ENCODE measurements around the gene MIS12. TPM values are rescaled to one million over a fixed set of nuclear protein-coding genes. Genes with fewer than 3 reads are reported as not detected.

Gene MIS12
- total RNA-seq, 1 experiment from 2014 or later = 22.6 TPM

- H3K27ac Mint-ChIP-seq = no peak overlapping the region
Observed at GRCh38 chr17:5509482-5509881, 23.1 kb downstream of the MIS12 start.

More at GRCh38 chr17:5509482-5509881, 23.1 kb downstream of the MIS12 start:
- ATAC-seq = no peak
- Mint-ChIP-seq H3K9me3 (no peaks in the 10 kb centered on the region), H3K27me3 (ENCODE audit: low read depth) (peaks cover 6% of the 10 kb centered on the region), H3K36me3 (no peaks in the 10 kb centered on the region), H3K4me1 (peaks cover 7% of the 10 kb centered on the region), H3K4me3 (no peak overlapping the region)
- CTCF ChIA-PET = no interaction called here
- POLR2A ChIA-PET = no interaction called here
- TF ChIP-seq MXD4 (CRISPR knock-in tag; IDR thresholded peaks at IDR 0.05; ENCODE audit: borderline replicate concordance) (no peak), HMGA2 (CRISPR knock-in tag; IDR thresholded peaks at IDR 0.05) (no peak), ATF2 (CRISPR knock-in tag; IDR thresholded peaks at IDR 0.05; ENCODE audit: borderline replicate concordance, low read depth) (no peak), TP53 (CRISPR knock-in tag; IDR thresholded peaks at IDR 0.05) (no peak), SOX15 (CRISPR knock-in tag; IDR thresholded peaks at IDR 0.05) (no peak), FOXP1 (CRISPR knock-in tag; IDR thresholded peaks at IDR 0.05; ENCODE audit: borderline replicate concordance) (no peak), ZNF512 (CRISPR knock-in tag; IDR thresholded peaks at IDR 0.05; ENCODE audit: borderline replicate concordance) (no peak), ZNF121 (CRISPR knock-in tag; IDR thresholded peaks at IDR 0.05) (no peak), NR3C1 (CRISPR knock-in tag; conservative IDR thresholded peaks at IDR 0.05; ENCODE audit: low read depth) (no peak), OVOL2 (CRISPR knock-in tag; IDR thresholded peaks at IDR 0.05; ENCODE audit: borderline replicate concordance) (no peak), CTCF (IDR thresholded peaks at IDR 0.05) (no peak), CDX4 (CRISPR knock-in tag; IDR thresholded peaks at IDR 0.05; ENCODE audit: borderline replicate concordance) (no peak), EMX1 (CRISPR knock-in tag; IDR thresholded peaks at IDR 0.05) (no peak), ZMAT4 (CRISPR knock-in tag; IDR thresholded peaks at IDR 0.05) (no peak), JAZF1 (CRISPR knock-in tag; IDR thresholded peaks at IDR 0.05) (no peak), IRF2 (CRISPR knock-in tag; IDR thresholded peaks at IDR 0.05; ENCODE audit: borderline replicate concordance, low read depth) (no peak), ELF4 (CRISPR knock-in tag; IDR thresholded peaks at IDR 0.05; ENCODE audit: low read depth) (no peak), PREB (CRISPR knock-in tag; IDR thresholded peaks at IDR 0.05; ENCODE audit: borderline replicate concordance) (no peak), ZNF396 (CRISPR knock-in tag; IDR thresholded peaks at IDR 0.05; ENCODE audit: borderline replicate concordance) (no peak)
- DNase-seq (ENCODE audit: low spot score) = no peak
